Natural killer cell treated with Interleukin-12 subunit alpha and Interleukin-12 subunit beta and Interleukin-15 and Interleukin-18, amount 100 ng/mL, for 72 hours (primary cell): Measurements from ENCODE around the gene FEM1C. TPM values are rescaled to one million over a fixed set of nuclear protein-coding genes. Genes with fewer than 3 reads are reported as not detected.

Experiments
- ATAC-seq, 2 donors: fragments of 150-1000 bp; cut with Tn5 transposase in 1 of 2; sonication (Bioruptor Pico), chemical (Tn5 transposase) in 1 of 2; 2 replicates each; pipeline ENCODE4 v1.10.0; 2021
- DNase-seq: peaks from one replicate; pipeline ENCODE4 v3.0.0; 2022; ENCODE audit warnings: low spot score
- H3K27ac Mint-ChIP-seq, 2 donors: 1 replicate in 1 of 2; 2 replicates in 1 of 2; pipeline ENCODE4 v1.8.0; 2022; ENCODE audit warnings: mixed read lengths in 2 of 2, mild to moderate bottlenecking in 1 of 2, moderate library complexity in 1 of 2
- H3K27me3 Mint-ChIP-seq, 2 donors: 1 replicate in 1 of 2; 2 replicates in 1 of 2; pipeline ENCODE4 v1.8.0; 2022; ENCODE audit warnings: mixed read lengths in 2 of 2
- H3K36me3 Mint-ChIP-seq: one replicate; pipeline ENCODE4 v1.8.0; 2022; ENCODE audit warnings: mixed read lengths
- H3K4me1 Mint-ChIP-seq, 2 donors: 1 replicate in 1 of 2; 2 replicates in 1 of 2; pipeline ENCODE4 v1.8.0; 2022; ENCODE audit warnings: low read depth in 2 of 2, mixed read lengths in 2 of 2, mild to moderate bottlenecking in 1 of 2
- H3K4me3 Mint-ChIP-seq: one replicate; pipeline ENCODE4 v1.8.0; 2022; ENCODE audit warnings: mixed read lengths
- H3K9me3 Mint-ChIP-seq: 2 replicates; pipeline ENCODE4 v1.8.0; 2022; ENCODE audit warnings: mixed read lengths
- total RNA-seq, 2 donors: library from RNA; stranded (reverse); gene quantifications; one replicate each; pipeline ENCODE4 v1.2.3, GENCODE V29; 2022

Gene FEM1C
- total RNA-seq, 2 donors from 2014 or later: 17.1 to 30.8 TPM

DNA sequence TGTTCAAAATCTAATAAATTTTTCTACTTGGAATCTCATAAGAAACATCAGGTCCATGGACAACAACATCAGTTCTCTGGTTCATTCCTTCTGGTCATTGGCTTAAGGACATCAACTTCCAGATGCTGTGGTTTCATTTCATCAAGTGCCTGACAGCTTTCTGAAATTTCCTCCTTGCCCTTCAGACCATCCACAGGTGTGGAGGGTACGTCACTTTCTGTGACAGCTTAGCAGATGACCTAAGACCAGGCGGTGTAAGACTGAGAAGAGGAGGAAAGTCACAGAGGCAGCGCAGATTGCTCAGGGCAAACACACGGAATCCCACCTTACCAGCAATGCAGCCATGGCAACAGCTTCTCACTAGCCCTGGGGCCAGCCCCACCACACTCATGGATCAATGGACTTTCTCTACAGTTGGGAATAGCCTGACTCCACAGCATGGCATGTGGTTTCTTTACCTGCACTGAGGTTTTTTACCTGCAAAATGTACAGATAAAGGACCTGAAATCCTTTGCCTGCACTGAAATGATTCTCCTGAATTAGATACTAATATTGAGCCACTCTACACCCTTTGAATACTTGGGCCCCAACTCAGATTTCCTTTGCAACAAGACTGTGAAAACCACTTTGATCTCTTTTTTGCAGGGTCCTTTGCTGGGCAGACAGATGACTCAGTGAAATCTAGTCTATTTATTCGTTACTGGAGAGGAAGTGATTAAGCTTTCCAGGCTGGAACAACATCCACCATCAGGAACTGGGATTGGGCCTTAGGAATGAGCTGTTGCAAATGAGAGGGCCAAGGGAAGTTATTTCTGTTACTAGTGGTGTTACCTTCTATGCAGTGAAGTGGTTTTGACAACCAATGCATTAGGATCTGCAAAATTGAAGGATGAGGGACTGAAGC lies 30.8 kb upstream of the FEM1C start:
- Mint-ChIP-seq H3K9me3 (no peaks in the 10 kb centered on the region), H3K27me3 (peaks cover 0 to 8% of the 10 kb centered on the region in 2 donors), H3K4me3 (no peak overlapping the region), H3K27ac (no peak overlapping the region), H3K4me1 (peaks cover 22 to 24% of the 10 kb centered on the region in 2 donors), H3K36me3 (peaks cover 10% of the 10 kb centered on the region)
- DNase-seq: no peak
- no peak for ATAC-seq

DNA sequence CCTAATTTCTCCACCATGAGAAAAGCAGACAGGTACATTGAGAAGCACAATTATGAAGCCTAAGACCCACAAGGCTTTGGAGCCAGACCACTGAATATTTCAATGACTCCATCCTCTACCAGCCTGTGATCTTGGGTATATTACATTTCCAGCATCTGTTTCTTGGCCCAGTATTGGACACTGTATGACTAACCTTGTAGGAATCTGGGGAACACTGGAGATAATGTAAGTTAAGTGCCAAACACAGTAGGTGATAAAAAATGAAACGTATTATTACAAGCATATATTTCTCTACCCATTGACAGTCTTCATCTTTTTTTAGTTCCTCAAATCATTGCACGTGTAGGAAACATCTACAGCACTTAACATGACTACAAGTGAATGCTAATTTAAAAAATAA lies 28.6 kb upstream of the FEM1C start:
- H3K27me3 Mint-ChIP-seq: peaks cover 0 to 8% of the 10 kb centered on the region in 2 donors
- H3K9me3 Mint-ChIP-seq: no peaks in the 10 kb centered on the region
- H3K27ac Mint-ChIP-seq: no peak overlapping the region
- H3K36me3 Mint-ChIP-seq: peaks cover 9% of the 10 kb centered on the region
- H3K4me3 Mint-ChIP-seq: no peak overlapping the region
- H3K4me1 Mint-ChIP-seq: peaks cover 22 to 24% of the 10 kb centered on the region in 2 donors
- no peak for ATAC-seq
- DNase-seq: no peak

DNA sequence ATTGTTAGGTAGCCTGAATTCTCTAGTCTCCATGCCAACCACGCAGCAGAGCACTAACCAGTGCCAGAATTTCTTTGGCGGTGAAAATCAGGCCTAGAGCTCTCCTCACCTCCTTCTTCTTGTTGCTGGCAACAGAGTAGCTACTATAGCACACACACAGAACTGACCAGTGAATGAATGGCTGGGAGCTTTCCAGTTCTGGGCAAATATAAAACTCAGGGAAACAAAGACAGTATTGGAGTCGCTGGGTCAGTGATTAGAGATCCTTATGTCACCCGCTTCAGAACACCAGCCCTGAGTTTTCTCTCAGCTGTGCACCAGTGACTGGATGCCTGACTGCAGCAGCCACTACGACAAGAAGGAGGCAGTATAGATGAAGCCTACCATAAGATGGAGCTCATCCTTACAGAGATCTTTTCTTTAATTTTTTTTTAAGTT lies 26.9 kb upstream of the FEM1C start:
- no peak overlapping the region for H3K27ac Mint-ChIP-seq
- peaks cover 9 to 11% of the 10 kb centered on the region in 2 donors for H3K4me1 Mint-ChIP-seq
- H3K27me3 Mint-ChIP-seq: peaks cover 4 to 8% of the 10 kb centered on the region in 2 donors
- DNase-seq (no peak), ATAC-seq (no peak)
- no peak overlapping the region for H3K4me3 Mint-ChIP-seq
- H3K9me3 Mint-ChIP-seq: no peaks in the 10 kb centered on the region
- H3K36me3 Mint-ChIP-seq: peaks cover under 1% of the 10 kb centered on the region

DNA sequence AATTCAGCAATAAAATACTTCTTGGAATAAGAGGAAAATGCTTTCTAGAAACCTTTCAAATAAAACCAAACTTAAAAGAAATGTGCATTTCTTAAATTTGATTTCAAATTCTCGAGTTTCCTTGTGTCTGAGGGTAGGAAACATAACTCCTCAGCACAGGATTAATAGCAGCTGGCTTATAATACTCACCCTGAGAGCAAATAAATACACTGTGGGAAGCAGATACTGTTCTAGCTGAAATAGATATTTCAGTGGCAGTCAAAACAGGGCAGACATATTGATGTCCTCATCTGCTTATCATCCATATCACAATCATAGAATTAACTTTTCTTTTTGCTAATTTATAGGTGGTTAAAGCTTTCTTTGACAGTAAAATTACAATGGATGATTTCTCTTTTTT lies 24.1 kb upstream of the FEM1C start:
- DNase-seq (no peak), ATAC-seq (no peak)
- Mint-ChIP-seq H3K4me3 (no peak overlapping the region), H3K36me3 (no peaks in the 10 kb centered on the region), H3K27me3 (peaks cover 9 to 12% of the 10 kb centered on the region in 2 donors), H3K4me1 (no peaks in the 10 kb centered on the region), H3K27ac (no peak overlapping the region), H3K9me3 (no peaks in the 10 kb centered on the region)

DNA sequence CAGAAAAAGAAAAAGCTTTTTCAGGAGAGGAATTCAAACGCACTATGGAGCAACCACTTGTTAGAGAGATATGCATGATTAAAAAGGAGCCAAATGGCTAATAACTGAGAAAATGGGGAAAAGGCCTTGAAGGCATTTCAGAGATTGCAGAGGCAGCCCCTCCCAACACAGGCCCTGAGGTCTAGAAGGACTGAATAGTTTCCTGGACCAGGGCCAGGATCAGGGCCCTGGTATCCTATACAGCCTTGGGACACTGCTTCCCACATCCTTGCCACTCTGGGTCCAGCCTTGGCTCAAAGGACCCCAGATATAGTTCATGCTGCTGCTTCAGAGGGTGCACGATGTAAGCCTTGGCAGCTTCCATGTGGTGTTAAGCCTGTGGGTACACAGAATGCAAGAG lies 20.7 kb upstream of the FEM1C start:
- no peak for DNase-seq
- Mint-ChIP-seq H3K36me3 (no peaks in the 10 kb centered on the region), H3K4me1 (no peaks in the 10 kb centered on the region), H3K4me3 (no peak overlapping the region), H3K9me3 (no peaks in the 10 kb centered on the region), H3K27me3 (peaks cover 9 to 18% of the 10 kb centered on the region in 2 donors), H3K27ac (no peak overlapping the region)
- peak in 1 of 2 donors; percentile 32 for ATAC-seq

DNA sequence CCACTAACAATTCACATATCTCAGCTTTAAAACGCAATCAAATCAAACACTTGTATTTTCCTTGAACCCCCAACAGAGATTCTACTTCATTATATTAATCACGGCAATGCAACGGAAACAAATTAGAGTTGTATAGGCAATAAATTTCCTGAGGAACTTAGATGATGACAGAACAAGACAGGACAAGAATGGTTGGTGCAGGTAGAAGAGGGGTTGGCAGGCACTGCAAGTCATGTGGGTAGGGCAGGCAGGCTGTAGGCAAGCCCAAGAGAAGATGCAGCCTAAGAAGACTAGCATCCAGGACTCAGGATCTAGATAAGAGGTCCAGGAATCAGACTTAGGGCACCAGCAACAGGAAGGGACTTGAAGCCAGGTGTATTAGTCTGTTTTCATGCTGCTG lies 16.6 kb upstream of the FEM1C start:
- Mint-ChIP-seq H3K36me3 (no peaks in the 10 kb centered on the region), H3K9me3 (no peaks in the 10 kb centered on the region), H3K4me1 (peaks cover 0 to 6% of the 10 kb centered on the region in 2 donors), H3K4me3 (no peak overlapping the region), H3K27me3 (peaks cover 9 to 12% of the 10 kb centered on the region in 2 donors), H3K27ac (no peak overlapping the region)
- DNase-seq: no peak
- ATAC-seq: no peak

DNA sequence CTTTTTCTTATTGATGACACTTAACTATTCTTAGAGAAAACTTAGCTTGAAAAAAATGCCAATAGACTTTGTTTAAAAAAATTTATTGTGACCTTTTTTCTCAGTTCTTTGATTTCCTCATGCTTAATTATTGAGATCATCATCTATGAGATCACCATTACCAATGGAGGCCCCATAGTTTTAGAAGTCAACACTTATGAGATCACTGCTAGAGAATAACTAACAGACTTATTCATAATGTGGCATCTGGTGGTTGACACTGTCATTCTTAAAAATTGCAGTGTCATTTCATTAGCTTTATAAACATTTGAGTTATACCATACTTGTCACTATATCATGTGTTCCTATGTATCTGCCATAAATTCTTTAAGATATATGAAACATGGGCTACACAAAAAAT lies 14.9 kb upstream of the FEM1C start:
- Mint-ChIP-seq H3K36me3 (no peaks in the 10 kb centered on the region), H3K27ac (no peak overlapping the region), H3K4me3 (no peak overlapping the region), H3K4me1 (peaks cover 0 to 6% of the 10 kb centered on the region in 2 donors), H3K9me3 (no peaks in the 10 kb centered on the region), H3K27me3 (peaks cover 8 to 9% of the 10 kb centered on the region in 2 donors)
- ATAC-seq: no peak
- no peak for DNase-seq

DNA sequence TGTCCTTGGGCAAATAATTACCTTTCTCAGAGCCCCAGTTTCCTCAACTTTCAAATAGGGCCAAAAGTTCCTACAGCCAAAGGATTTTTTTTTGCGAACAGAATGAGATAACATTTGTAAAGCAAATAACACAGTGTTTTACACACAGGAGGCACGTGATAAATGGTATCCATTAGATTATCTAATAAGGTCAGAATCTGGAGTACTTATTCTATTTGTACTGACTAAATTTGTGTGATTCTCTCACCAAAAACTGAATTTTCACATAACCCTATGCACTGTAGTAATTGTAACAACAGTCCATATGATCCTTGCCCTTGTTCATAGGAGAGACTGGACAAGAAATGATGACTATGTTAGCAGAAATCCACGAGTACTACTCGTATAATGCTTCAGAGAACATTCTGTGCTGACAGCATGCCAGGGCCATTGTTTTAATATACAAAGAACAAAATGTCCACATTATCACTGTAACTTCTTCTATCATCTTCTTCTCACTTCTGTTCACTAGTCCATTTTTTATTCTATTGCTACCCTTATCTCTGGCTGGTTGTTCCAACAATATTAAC lies 13.9 kb upstream of the FEM1C start:
- DNase-seq: no peak
- H3K4me1 Mint-ChIP-seq: peaks cover 0 to 6% of the 10 kb centered on the region in 2 donors
- no peak overlapping the region for H3K27ac Mint-ChIP-seq
- no peak overlapping the region for H3K4me3 Mint-ChIP-seq
- no peaks in the 10 kb centered on the region for H3K36me3 Mint-ChIP-seq
- H3K9me3 Mint-ChIP-seq: no peaks in the 10 kb centered on the region
- no peak for ATAC-seq
- H3K27me3 Mint-ChIP-seq: peaks cover 5 to 6% of the 10 kb centered on the region in 2 donors

DNA sequence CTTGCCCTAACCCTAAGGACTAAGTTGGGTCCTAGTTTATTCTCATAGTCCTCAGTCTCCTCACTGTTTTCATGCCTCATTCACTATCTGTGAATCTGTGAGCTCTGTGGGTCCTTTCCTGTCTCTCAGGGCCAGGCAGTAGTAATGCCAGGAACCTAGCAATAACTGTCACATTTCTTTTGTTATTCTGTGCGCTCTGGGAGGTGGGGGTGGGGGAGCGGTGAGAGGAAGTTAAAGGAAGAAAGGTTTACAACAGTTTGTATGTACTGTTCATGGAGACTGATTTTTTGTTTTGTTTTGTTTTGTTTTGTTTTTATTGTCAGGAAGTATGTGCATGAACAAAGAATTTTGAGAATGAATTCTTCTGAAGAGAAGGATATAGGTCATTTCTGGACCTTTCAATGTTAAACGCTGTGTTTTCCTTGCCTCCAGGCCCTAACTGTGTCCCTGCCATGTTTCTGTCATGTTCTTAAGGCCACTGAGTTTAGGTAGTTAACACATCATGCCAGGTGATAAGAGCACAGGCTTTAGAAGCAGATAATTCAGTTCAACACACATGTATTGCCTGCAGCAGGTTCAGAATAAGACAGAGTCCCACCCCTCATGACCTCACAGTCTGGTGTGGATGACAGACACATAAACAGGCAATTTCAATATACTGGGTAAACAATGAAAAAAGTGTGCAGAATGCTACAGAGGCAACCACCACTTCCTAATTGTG lies 13.3 kb upstream of the FEM1C start:
- ATAC-seq (no peak), DNase-seq (no peak)
- peaks cover 0 to 6% of the 10 kb centered on the region in 2 donors for H3K4me1 Mint-ChIP-seq
- H3K9me3 Mint-ChIP-seq: no peaks in the 10 kb centered on the region
- no peak overlapping the region for H3K27ac Mint-ChIP-seq
- H3K36me3 Mint-ChIP-seq: no peaks in the 10 kb centered on the region
- no peak overlapping the region for H3K4me3 Mint-ChIP-seq
- H3K27me3 Mint-ChIP-seq: peaks cover under 1 to 9% of the 10 kb centered on the region in 2 donors

DNA sequence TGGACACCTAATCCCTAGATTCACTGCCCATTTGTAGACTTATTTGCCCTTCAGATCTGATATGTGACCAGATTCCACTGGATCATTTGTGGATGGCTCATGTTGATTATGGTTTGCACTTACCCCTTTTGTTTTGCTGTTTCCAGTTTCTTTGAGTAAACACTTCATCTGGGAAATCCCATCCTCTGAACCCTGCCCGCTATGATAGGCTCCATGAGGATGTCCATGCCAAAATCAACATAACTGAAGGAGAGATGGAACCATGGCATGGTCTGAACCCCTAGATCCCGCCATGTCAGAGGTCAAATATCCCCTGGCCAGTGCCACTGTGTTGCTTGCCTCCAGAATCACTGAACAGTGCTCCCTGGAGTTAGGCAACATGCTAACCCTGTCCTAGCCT lies 11.7 kb upstream of the FEM1C start:
- no peak overlapping the region for H3K4me3 Mint-ChIP-seq
- DNase-seq: no peak
- H3K9me3 Mint-ChIP-seq: no peaks in the 10 kb centered on the region
- no peaks in the 10 kb centered on the region for H3K36me3 Mint-ChIP-seq
- ATAC-seq: no peak
- H3K27me3 Mint-ChIP-seq: peaks cover 15 to 17% of the 10 kb centered on the region in 2 donors
- no peak overlapping the region for H3K27ac Mint-ChIP-seq
- peaks cover 0 to 6% of the 10 kb centered on the region in 2 donors for H3K4me1 Mint-ChIP-seq

DNA sequence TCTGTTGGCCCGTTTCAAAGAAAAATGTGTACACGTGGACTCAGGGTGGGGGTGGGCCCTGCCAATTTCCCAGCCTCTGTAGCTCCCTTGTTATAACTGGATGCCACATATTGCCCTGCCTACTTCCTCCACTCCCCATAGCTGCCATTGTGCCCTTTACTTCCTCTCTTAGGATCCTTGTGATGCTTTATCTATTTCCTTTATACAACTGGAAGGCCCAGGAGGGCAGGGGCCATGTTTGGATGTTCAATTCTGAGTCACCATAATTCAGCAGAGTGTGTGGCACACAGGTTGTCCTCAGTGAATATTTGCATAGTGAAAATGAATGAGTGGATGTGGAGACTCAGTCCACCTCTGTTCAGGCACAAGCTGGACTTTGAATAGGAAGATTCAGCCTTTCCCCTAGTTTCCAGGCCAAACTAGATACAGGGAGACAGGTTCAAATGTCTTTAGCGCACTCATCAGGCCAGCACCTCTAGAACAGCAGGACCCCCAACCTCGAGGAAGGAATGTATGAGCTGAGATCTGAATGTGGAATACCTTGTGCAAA lies 10.6 kb upstream of the FEM1C start:
- no peak for DNase-seq
- Mint-ChIP-seq H3K9me3 (no peaks in the 10 kb centered on the region), H3K27me3 (peaks cover 15 to 18% of the 10 kb centered on the region in 2 donors), H3K4me1 (peaks cover 0 to 6% of the 10 kb centered on the region in 2 donors), H3K4me3 (no peak overlapping the region), H3K36me3 (no peaks in the 10 kb centered on the region), H3K27ac (no peak overlapping the region)
- no peak for ATAC-seq

DNA sequence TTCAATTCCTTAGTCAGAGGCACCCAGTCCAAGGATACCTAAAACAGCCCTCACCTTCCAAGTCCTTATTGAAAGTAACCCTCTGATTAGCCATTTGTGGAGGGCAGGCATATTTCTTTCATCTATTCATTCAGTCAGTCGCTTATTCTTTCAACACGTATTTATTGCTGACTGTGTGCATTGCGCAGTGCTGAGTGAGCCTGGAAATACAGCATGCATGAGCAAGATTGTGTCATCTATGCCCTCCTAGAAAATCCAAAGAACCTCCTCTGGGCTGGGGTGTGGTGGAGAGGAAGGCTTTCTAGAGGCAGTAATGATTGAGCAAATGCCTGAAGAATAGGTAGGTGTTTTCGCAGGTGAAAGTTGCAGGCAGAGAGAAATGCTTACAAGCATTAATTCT lies 8.5 kb upstream of the FEM1C start:
- Mint-ChIP-seq H3K27ac (no peak overlapping the region), H3K4me3 (no peak overlapping the region)
- no peak for ATAC-seq

DNA sequence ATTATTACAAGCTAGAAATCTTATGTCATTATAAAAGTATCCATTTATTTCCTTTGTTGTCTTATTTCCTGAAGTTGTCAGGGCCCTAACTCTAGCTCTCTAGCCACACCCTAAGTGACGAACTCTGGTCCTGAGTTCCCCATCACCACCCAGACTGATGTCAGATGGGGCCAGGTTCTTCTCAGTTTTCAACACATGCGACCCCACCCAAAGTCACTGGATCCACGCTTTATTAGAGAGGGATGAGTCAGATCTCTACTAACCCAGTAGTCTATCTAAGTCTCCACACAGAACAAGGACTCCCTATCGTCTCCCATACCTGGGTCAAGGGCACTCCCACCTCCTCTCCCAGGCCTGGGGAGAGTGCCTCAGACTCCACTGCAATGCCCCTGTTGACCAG lies 6.8 kb upstream of the FEM1C start:
- H3K4me1 Mint-ChIP-seq: no peaks in the 10 kb centered on the region
- no peaks in the 10 kb centered on the region for H3K9me3 Mint-ChIP-seq
- ATAC-seq: no peak
- no peak overlapping the region for H3K27ac Mint-ChIP-seq
- no peak for DNase-seq
- H3K4me3 Mint-ChIP-seq: no peak overlapping the region
- peaks cover 15 to 19% of the 10 kb centered on the region in 2 donors for H3K27me3 Mint-ChIP-seq
- H3K36me3 Mint-ChIP-seq: no peaks in the 10 kb centered on the region

More for the DNA sequence above, 8.5 kb upstream of the FEM1C start:
- Mint-ChIP-seq H3K36me3 (no peaks in the 10 kb centered on the region), H3K9me3 (no peaks in the 10 kb centered on the region), H3K4me1 (peaks cover 0 to 6% of the 10 kb centered on the region in 2 donors), H3K27me3 (peaks cover 15 to 19% of the 10 kb centered on the region in 2 donors)
- DNase-seq: no peak
